Measurements from ENCODE around the gene TFRC. TPM values are rescaled to one million over a fixed set of nuclear protein-coding genes. Genes with fewer than 3 reads are reported as not detected.

Gene TFRC
- total RNA-seq, 1 experiment from 2014 or later = 261 TPM

DNA sequence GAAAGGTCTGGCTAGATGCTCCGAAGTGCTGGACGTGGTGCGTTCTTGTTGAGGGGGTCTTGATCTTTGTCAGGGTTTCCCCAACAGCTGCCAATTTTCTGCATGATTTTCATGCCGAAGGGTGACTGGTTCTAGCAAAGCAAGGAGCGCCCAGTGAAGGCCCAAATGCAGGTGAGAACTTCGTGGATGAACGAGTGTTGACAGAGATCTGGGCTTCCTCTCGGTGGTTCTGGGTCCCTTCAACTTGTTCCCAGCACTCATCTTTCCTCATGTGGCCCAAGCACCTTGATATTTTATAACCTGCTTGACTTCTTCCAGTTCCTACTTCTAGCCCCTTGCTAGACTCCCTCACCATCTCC is 40.8 kb upstream of the TFRC start:
- Histone ChIP-seq H3K9ac (ENCODE audit: low read length) (no peak overlapping the region), H3K4me2 (ENCODE audit: low read length) (no peak overlapping the region), H3K9me3 (ENCODE audit: control insufficient read depth in 1 of 2, insufficient read depth in 1 of 2, low read depth in 1 of 2, low read length in 2 of 2) (no peaks in the 10 kb centered on the region), H3K79me2 (ENCODE audit: insufficient read depth, low read length) (no peaks in the 10 kb centered on the region), H3K4me1 (ENCODE audit: control insufficient read depth in 1 of 2, insufficient read depth in 2 of 2, low read length in 2 of 2) (no peaks in the 10 kb centered on the region), H3K36me3 (ENCODE audit: control insufficient read depth in 1 of 2, insufficient read depth in 2 of 2, low read length in 2 of 2) (no peaks in the 10 kb centered on the region), H3K4me3 (replicated peaks in 1 of 2; ENCODE audit: low read depth in 1 of 2, low read length in 2 of 2) (no peak overlapping the region), H2AFZ (ENCODE audit: low read depth, low read length, poor library complexity, severe bottlenecking) (no peak overlapping the region), H3K9me2 (ENCODE audit: insufficient read depth) (no peaks in the 10 kb centered on the region), H4K20me1 (ENCODE audit: insufficient read depth) (no peaks in the 10 kb centered on the region), H3K27me3 (ENCODE audit: insufficient read depth, low read length) (no peaks in the 10 kb centered on the region), H3K27ac (ENCODE audit: low read depth, low read length) (no peak overlapping the region)
- ChIA-PET CTCF (no interaction called here), POLR2A (no interaction called here), RAD21 (ENCODE audit: low non-redundant PET in 1 of 2, low total read pairs in 2 of 2, uncharacterized antibody in 2 of 2, unreplicated experiment in 2 of 2) (no interaction called here)
- intact Hi-C loops (cut with micrococcal nuclease) = no loop called here
- ATAC-seq (no peak), DNase-seq (ENCODE audit: low read depth, low spot score) (no peak)
- no TSS peak for BruUV-seq (replicated peaks)
- TF ChIP-seq FOSL1 (IDR thresholded peaks at IDR 0.05; ENCODE audit: low read depth) (no peak), POLR2A (IDR thresholded peaks at IDR 0.05; ENCODE audit: borderline replicate concordance, extremely low read depth, insufficient read depth, insufficient read length) (no peak), CEBPB (IDR thresholded peaks at IDR 0.05; ENCODE audit: low read depth) (no peak), EZH2 (IDR thresholded peaks at IDR 0.05) (no peak), RAD21 (IDR thresholded peaks at IDR 0.05; ENCODE audit: low read depth) (no peak), TCF7L2 (IDR thresholded peaks at IDR 0.05; ENCODE audit: borderline replicate concordance, extremely low read depth, insufficient read depth, insufficient read length) (no peak), YY1 (IDR thresholded peaks at IDR 0.05; ENCODE audit: extremely low read depth, insufficient replicate concordance, low read depth, low read length) (no peak), SP1 (IDR thresholded peaks at IDR 0.05; ENCODE audit: low read depth) (no peak)
- TF ChIP-seq, protein P1, sequence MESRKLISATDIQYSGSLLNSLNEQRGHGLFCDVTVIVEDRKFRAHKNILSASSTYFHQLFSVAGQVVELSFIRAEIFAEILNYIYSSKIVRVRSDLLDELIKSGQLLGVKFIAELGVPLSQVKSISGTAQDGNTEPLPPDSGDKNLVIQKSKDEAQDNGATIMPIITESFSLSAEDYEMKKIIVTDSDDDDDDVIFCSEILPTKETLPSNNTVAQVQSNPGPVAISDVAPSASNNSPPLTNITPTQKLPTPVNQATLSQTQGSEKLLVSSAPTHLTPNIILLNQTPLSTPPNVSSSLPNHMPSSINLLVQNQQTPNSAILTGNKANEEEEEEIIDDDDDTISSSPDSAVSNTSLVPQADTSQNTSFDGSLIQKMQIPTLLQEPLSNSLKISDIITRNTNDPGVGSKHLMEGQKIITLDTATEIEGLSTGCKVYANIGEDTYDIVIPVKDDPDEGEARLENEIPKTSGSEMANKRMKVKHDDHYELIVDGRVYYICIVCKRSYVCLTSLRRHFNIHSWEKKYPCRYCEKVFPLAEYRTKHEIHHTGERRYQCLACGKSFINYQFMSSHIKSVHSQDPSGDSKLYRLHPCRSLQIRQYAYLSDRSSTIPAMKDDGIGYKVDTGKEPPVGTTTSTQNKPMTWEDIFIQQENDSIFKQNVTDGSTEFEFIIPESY (IDR thresholded peaks at IDR 0.05; ENCODE audit: extremely low read depth, insufficient replicate concordance, low read length) = no peak
